Fibroblast of lung (primary cell): ENCODE measurements around the gene LCN10.

Experiments
- EZH2 ChIP-seq: IDR thresholded peaks from 2 replicates; pipeline ENCODE4 v1.5.1; 2012; ENCODE audit warnings: low read length, control low read depth, mild to moderate bottlenecking; ENCODE audit errors: missing control alignments
- TF ChIP-seq, protein P1 (sequence below), 2 donors: IDR thresholded peaks in 1 of 2; conservative IDR thresholded peaks in 1 of 2; 1 replicate in 1 of 2; 2 replicates in 1 of 2; pipeline ENCODE4 v1.5.1; 2011 to 2012; ENCODE audit warnings: low read length in 2 of 2, control low read depth in 1 of 2, inconsistent platforms in 1 of 2, low read depth in 1 of 2, mild to moderate bottlenecking in 1 of 2

- TF ChIP-seq, protein P1, sequence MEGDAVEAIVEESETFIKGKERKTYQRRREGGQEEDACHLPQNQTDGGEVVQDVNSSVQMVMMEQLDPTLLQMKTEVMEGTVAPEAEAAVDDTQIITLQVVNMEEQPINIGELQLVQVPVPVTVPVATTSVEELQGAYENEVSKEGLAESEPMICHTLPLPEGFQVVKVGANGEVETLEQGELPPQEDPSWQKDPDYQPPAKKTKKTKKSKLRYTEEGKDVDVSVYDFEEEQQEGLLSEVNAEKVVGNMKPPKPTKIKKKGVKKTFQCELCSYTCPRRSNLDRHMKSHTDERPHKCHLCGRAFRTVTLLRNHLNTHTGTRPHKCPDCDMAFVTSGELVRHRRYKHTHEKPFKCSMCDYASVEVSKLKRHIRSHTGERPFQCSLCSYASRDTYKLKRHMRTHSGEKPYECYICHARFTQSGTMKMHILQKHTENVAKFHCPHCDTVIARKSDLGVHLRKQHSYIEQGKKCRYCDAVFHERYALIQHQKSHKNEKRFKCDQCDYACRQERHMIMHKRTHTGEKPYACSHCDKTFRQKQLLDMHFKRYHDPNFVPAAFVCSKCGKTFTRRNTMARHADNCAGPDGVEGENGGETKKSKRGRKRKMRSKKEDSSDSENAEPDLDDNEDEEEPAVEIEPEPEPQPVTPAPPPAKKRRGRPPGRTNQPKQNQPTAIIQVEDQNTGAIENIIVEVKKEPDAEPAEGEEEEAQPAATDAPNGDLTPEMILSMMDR (conservative IDR thresholded peaks at IDR 0.05 in 1 of 2, IDR thresholded peaks at IDR 0.05 in 1 of 2; ENCODE audit: low read depth in 1 of 2, low read length in 2 of 2) = no peak
- TF ChIP-seq EZH2 = no peak
Observed at GRCh38 chr9:136760424-136760823, 17.7 kb upstream of the LCN10 start.
